Type B pancreatic cell (in vitro differentiated cells): Measurements from ENCODE around the gene GHRH. TPM values are rescaled to one million over a fixed set of nuclear protein-coding genes. Genes with fewer than 3 reads are reported as not detected.

Experiments used
- DNase-seq: peaks from one replicate; pipeline ENCODE4 v3.0.0; 2021; ENCODE audit warnings: mixed read lengths; ENCODE audit not compliant: unreplicated experiment; ENCODE audit errors: extremely low spot score
- H3K27ac Mint-ChIP-seq: 2 replicates; pipeline ENCODE4 v1.8.0; 2021; ENCODE audit warnings: mild to moderate bottlenecking, mixed read lengths
- H3K27me3 Mint-ChIP-seq: 2 replicates; pipeline ENCODE4 v1.8.0; 2021; ENCODE audit warnings: mixed read lengths
- H3K36me3 Mint-ChIP-seq: 2 replicates; pipeline ENCODE4 v1.8.0; 2021; ENCODE audit warnings: mixed read lengths
- H3K4me1 Mint-ChIP-seq: one replicate; pipeline ENCODE4 v1.8.0; 2021; ENCODE audit warnings: mixed read lengths; ENCODE audit not compliant: unreplicated experiment
- H3K4me3 Mint-ChIP-seq: 2 replicates; pipeline ENCODE4 v1.8.0; 2021; ENCODE audit warnings: mild to moderate bottlenecking, mixed read lengths
- H3K9me3 Mint-ChIP-seq: 2 replicates; pipeline ENCODE4 v1.8.0; 2021; ENCODE audit warnings: mixed read lengths
- total RNA-seq: library from RNA; stranded (reverse); gene quantifications from 2 replicates; pipeline ENCODE4 v1.2.1, GENCODE V29; 2021; ENCODE audit warnings: low replicate concordance
- TF ChIP-seq, protein P1 (sequence below): fragments of 200-600 bp; sonication (generic); conservative IDR thresholded peaks from 2 replicates; pipeline ENCODE4 v1.5.0; 2021; ENCODE audit warnings: antibody characterized with exemption, mild to moderate bottlenecking

The GHRH gene
- total RNA-seq, 1 donor from 2014 or later: 0.77 TPM

DNA sequence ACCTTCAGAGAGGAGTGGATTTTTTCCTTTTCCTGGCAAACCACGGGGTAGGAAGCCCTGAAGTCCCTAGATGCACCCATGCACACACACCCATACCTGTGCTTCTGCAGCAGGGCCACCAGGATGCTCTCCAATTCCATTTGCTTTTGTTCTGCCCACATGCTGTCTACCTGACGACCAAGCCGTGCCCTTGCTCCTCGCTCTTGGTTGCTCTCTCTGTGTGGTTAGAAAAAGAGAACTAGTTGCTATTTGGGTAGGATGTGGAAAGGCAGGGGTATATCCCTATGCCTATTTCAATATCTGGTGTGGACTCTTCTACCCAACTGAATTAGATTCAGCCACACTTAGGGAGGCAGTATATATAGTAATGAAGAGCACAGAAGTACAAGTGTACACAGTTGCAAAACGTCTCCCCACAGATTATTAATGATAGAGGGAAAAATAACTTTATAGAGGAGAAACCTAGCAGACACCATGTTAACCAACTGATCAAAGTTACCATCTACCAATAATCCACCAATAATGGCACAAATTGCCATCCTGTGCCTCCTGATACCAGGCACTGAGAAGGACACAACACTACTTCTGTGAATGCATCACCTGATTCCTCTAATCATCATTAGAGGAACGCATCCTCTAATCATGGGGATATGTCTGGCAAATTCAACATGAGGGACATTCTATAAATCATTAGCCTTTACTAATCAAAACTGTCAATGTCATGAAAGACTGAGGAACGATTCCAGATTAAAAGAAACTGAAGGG, 7.3 kb downstream of the GHRH start:
- Mint-ChIP-seq H3K27ac (no peak overlapping the region), H3K4me3 (no peak overlapping the region), H3K4me1 (peaks cover 23% of the 10 kb centered on the region), H3K36me3 (peaks cover 3% of the 10 kb centered on the region), H3K9me3 (peaks cover 6% of the 10 kb centered on the region), H3K27me3 (peaks cover 4% of the 10 kb centered on the region)
- TF ChIP-seq, protein P1, sequence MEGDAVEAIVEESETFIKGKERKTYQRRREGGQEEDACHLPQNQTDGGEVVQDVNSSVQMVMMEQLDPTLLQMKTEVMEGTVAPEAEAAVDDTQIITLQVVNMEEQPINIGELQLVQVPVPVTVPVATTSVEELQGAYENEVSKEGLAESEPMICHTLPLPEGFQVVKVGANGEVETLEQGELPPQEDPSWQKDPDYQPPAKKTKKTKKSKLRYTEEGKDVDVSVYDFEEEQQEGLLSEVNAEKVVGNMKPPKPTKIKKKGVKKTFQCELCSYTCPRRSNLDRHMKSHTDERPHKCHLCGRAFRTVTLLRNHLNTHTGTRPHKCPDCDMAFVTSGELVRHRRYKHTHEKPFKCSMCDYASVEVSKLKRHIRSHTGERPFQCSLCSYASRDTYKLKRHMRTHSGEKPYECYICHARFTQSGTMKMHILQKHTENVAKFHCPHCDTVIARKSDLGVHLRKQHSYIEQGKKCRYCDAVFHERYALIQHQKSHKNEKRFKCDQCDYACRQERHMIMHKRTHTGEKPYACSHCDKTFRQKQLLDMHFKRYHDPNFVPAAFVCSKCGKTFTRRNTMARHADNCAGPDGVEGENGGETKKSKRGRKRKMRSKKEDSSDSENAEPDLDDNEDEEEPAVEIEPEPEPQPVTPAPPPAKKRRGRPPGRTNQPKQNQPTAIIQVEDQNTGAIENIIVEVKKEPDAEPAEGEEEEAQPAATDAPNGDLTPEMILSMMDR: no peak
- DNase-seq: no peak

DNA sequence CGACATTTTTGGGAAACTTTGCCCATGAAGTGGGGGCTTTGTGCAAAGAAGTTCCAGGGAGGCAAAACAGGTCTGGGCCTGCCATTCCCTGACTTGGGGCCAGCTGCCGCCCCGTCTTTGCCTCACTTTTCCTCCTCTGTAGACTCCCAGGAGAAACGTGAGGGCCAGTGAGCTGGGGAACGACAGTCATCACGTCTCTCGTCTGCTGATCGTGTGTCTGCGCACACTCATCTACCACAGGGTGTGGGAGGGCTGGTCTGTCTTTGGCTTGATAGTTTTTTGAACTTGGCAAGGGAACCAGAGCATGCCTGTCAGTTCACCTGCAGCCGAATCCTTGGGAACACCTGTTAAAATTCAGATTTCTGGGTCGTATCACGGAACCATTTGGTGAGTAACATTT, 8.5 kb downstream of the GHRH start:
- Mint-ChIP-seq H3K36me3 (peaks cover 8% of the 10 kb centered on the region), H3K27ac (no peak overlapping the region), H3K9me3 (peaks cover 10% of the 10 kb centered on the region), H3K4me3 (no peak overlapping the region), H3K4me1 (peaks cover 15% of the 10 kb centered on the region), H3K27me3 (peaks cover 4% of the 10 kb centered on the region)
- TF ChIP-seq, protein P1: no peak
- DNase-seq: no peak

DNA sequence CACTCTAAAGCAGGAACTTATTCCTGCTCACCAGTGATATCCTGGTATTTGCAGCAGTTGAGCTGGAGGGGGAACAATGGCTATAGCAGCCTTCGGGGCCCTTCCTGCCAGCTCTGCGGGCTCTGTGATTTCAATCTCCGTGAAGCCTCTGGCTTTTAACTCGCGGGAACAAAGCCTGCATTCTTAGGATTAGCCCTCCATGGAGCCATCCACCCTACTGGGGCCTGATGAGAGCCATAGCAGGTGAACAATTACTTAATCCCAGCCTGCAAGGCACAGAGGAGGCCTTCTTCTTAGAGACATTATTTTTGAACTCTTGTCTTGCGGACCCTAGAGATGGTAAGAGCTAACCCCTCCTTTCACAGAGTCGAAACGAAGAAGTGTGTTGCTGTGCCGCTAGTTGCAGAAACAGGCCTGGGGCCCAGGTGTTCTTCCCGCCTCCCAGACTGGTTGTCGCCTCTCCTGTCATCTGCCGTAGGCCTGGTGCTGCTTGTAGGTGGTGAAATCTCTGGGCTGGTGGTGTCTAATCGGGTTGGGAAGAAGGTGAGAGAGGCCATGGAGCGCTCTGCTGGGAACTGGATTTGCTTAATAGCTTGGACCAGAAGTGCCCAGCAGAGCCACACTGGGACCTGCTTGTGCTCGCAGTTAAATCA, 9.7 kb downstream of the GHRH start:
- DNase-seq: no peak
- peaks cover 19% of the 10 kb centered on the region for H3K4me1 Mint-ChIP-seq
- peaks cover 10% of the 10 kb centered on the region for H3K9me3 Mint-ChIP-seq
- no peak overlapping the region for H3K27ac Mint-ChIP-seq
- no peak overlapping the region for H3K4me3 Mint-ChIP-seq
- H3K27me3 Mint-ChIP-seq: peaks cover 4% of the 10 kb centered on the region
- H3K36me3 Mint-ChIP-seq: peaks cover 12% of the 10 kb centered on the region
- TF ChIP-seq, protein P1: no peak

DNA sequence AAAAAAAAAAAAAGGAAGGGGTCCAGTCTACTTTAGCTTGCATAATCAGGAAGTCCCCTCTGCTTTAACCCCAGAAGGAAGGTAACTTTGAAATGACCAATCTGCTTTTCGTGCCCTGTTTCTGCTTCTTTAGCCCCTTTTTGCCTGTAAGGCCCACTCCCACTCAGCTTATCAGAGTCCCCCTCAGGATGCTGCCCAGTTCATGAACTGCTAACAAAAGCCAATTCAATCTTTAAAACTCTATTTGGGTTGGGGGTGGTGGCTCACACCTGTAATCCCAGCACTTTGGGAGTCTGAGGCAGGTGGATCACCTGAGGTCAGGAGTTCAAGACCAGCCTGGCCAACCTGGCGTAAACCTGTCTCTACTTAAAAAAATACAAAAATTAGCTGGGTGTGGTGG, 12.3 kb downstream of the GHRH start:
- H3K4me3 Mint-ChIP-seq: no peak overlapping the region
- TF ChIP-seq, protein P1: no peak
- H3K4me1 Mint-ChIP-seq: peaks cover 19% of the 10 kb centered on the region
- H3K27me3 Mint-ChIP-seq: peaks cover 2% of the 10 kb centered on the region
- no peak for DNase-seq
- peaks cover 12% of the 10 kb centered on the region for H3K36me3 Mint-ChIP-seq
- peaks cover 6% of the 10 kb centered on the region for H3K9me3 Mint-ChIP-seq
- H3K27ac Mint-ChIP-seq: no peak overlapping the region

DNA sequence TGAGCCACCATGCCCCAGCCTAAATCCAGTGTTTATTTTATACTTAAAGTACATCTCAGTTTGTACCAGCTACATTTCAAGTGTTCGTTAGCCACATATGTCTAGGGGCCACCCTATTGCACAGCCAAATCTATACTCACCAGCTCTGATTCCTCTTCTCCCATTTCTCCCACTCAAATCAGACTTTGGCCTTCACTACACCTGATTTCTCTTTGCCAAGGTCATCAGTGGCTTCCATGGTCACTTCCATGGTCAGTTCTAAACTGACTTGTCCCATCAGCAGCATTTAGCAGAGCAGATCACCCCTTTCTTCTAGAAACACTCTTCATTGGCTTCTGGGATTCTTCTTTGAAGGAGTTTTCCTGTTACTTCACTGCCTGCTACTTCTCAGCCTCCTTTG, 14.1 kb downstream of the GHRH start:
- no peak overlapping the region for H3K27ac Mint-ChIP-seq
- no peaks in the 10 kb centered on the region for H3K27me3 Mint-ChIP-seq
- TF ChIP-seq, protein P1: no peak
- DNase-seq: no peak
- H3K4me3 Mint-ChIP-seq: no peak overlapping the region
- H3K4me1 Mint-ChIP-seq: peaks cover 19% of the 10 kb centered on the region
- peaks cover 23% of the 10 kb centered on the region for H3K36me3 Mint-ChIP-seq
- peaks cover 4% of the 10 kb centered on the region for H3K9me3 Mint-ChIP-seq
